MCF 10A (cell line): ENCODE data around the gene IFNL3. TPM values are rescaled to one million over a fixed set of nuclear protein-coding genes. Genes with fewer than 3 reads are reported as not detected.

ENCODE experiments used
- BruUV-seq: library from RNA; stranded (reverse); fragments of 400-500 nt; replicated peaks from 2 replicates; lab custom pipeline; 2021; lab: Mats Ljungman, UMichigan
- CTCF ChIA-PET: fragments of 300-600 bp; sonication (Branson Sonifier 250); formaldehyde crosslinking; extraction: SDS; loops from one replicate; lab custom pipeline; 2021; ENCODE audit warnings: antibody characterized with exemption, inconsistent platforms; lab: Yijun Ruan, JAX
- POLR2A ChIA-PET: fragments of 300-600, 350-650 bp; sonication (Branson Sonifier 250); formaldehyde crosslinking; extraction: SDS; loops from one replicate; lab custom pipeline; 2020; ENCODE audit warnings: antibody characterized with exemption, inconsistent platforms; lab: Yijun Ruan, JAX
- DNase-seq: peaks from one replicate; pipeline ENCODE4 v3.0.0-alpha.2; 2018; ENCODE audit not compliant: unreplicated experiment
- H3K27ac Mint-ChIP-seq: one replicate; pipeline ENCODE4 v1.8.0; 2022; ENCODE audit warnings: mild to moderate bottlenecking, low read depth, mixed read lengths; ENCODE audit not compliant: unreplicated experiment
- H3K27me3 Mint-ChIP-seq: one replicate; pipeline ENCODE4 v1.8.0; 2022; ENCODE audit warnings: mixed read lengths; ENCODE audit not compliant: insufficient read depth, unreplicated experiment
- H3K36me3 Mint-ChIP-seq: one replicate; pipeline ENCODE4 v1.8.0; 2022; ENCODE audit warnings: mild to moderate bottlenecking, moderate library complexity, mixed read lengths; ENCODE audit not compliant: insufficient read depth, unreplicated experiment
- H3K4me1 Mint-ChIP-seq: one replicate; pipeline ENCODE4 v1.8.0; 2022; ENCODE audit warnings: mixed read lengths; ENCODE audit not compliant: insufficient read depth, unreplicated experiment
- H3K4me3 Mint-ChIP-seq: one replicate; pipeline ENCODE4 v1.8.0; 2022; ENCODE audit warnings: mild to moderate bottlenecking, moderate library complexity, mixed read lengths; ENCODE audit not compliant: unreplicated experiment
- H3K9me3 Mint-ChIP-seq: one replicate; pipeline ENCODE4 v1.8.0; 2022; ENCODE audit warnings: mixed read lengths; ENCODE audit not compliant: unreplicated experiment
- CTCF ChIP-seq: fragments of 200-600 bp; IDR thresholded peaks from one replicate; pipeline ENCODE4 v1.8.0; 2022; ENCODE audit warnings: antibody characterized with exemption, mild to moderate bottlenecking; ENCODE audit not compliant: unreplicated experiment
- intact Hi-C: fragments of 100-400 bp; cut with micrococcal nuclease; formaldehyde crosslinking; loops from 2 replicates; pipeline ENCODE4 v1.14.1; 2022
- total RNA-seq: library from RNA; stranded (reverse); gene quantifications from 2 replicates; pipeline ENCODE4 v1.2.3, GENCODE V29; 2022

IFNL3 gene
- total RNA-seq, 1 experiment from 2014 or later, result not detected

- peaks cover 5% of the 10 kb centered on the region for H3K36me3 Mint-ChIP-seq
- no TSS peak for BruUV-seq
- DNase-seq, result peak; percentile 31
- H3K4me1 Mint-ChIP-seq, result peaks cover 24% of the 10 kb centered on the region
- ChIA-PET POLR2A (no interaction called here), CTCF (interaction anchor here (0.6 kb wide), 1 partner anchor 259 kb away, joined by 3 read pairs; no protein-coding TSS in a partner anchor)
- H3K27me3 Mint-ChIP-seq, result peaks cover 29% of the 10 kb centered on the region
- peak overlapping the region; percentile 30 for H3K27ac Mint-ChIP-seq
- no peaks in the 10 kb centered on the region for H3K9me3 Mint-ChIP-seq
- no peak overlapping the region for H3K4me3 Mint-ChIP-seq
- intact Hi-C loops, result loop anchor here (10.0 kb wide), 1 partner anchor 131 kb away; the partner anchor contains the start of gene LRFN1
- no peak for TF ChIP-seq CTCF
Observed at GRCh38 chr19:39193803-39194202, 51.0 kb downstream of the IFNL3 start.

Other genes with a start within 250 kb of the IFNL3 start
- gene FBXO27, start 212.5 kb downstream of the IFNL3 start, total RNA-seq, result 0.28 TPM in 1 of 2 replicates, not detected in the other
- gene ACP7, start 160.6 kb downstream of the IFNL3 start, total RNA-seq, result not detected in 2 replicates
- gene PAK4, start 119.2 kb downstream of the IFNL3 start, total RNA-seq, result 28.4 and 29.5 TPM in 2 replicates
- not detected in 2 replicates for gene NCCRP1, start 48.0 kb downstream of the IFNL3 start, total RNA-seq
- gene SYCN, start 40.7 kb downstream of the IFNL3 start, total RNA-seq, result not detected in 2 replicates
- gene IFNL4, start 3.9 kb upstream of the IFNL3 start, total RNA-seq, result not detected in 2 replicates
- gene IFNL2, start 23.4 kb upstream of the IFNL3 start, total RNA-seq, result not detected in 2 replicates
- gene IFNL1, start 51.4 kb upstream of the IFNL3 start, total RNA-seq, result not detected in 2 replicates
- 0.16 TPM in 1 of 2 replicates, not detected in the other for gene LRFN1, start 75.9 kb upstream of the IFNL3 start, total RNA-seq
- gene GMFG, start 91.0 kb upstream of the IFNL3 start, total RNA-seq, result not detected in 2 replicates
- 65.4 and 94.2 TPM in 2 replicates for gene SAMD4B, start 97.4 kb upstream of the IFNL3 start, total RNA-seq
- 47.0 and 48.5 TPM in 2 replicates for gene PAF1, start 146.1 kb upstream of the IFNL3 start, total RNA-seq
- 24.3 and 31.7 TPM in 2 replicates for gene MED29, start 146.4 kb upstream of the IFNL3 start, total RNA-seq
- 83.7 and 98.4 TPM in 2 replicates for gene ZFP36, start 161.8 kb upstream of the IFNL3 start, total RNA-seq
- 19.2 and 19.6 TPM in 2 replicates for gene PLEKHG2, start 167.7 kb upstream of the IFNL3 start, total RNA-seq
- gene RPS16, start 190.9 kb upstream of the IFNL3 start, total RNA-seq, result 2,837 and 2,909 TPM in 2 replicates
- gene SUPT5H, start 200.6 kb upstream of the IFNL3 start, total RNA-seq, result 122 and 165 TPM in 2 replicates
- 71.2 and 94.2 TPM in 2 replicates for gene TIMM50, start 235.8 kb upstream of the IFNL3 start, total RNA-seq